Astrocyte (in vitro differentiated cells and primary cell): ENCODE results near the gene CCDC28B.

ENCODE experiments used
- EZH2 ChIP-seq: IDR thresholded peaks from 2 replicates; pipeline ENCODE4 v1.6.1; 2012; ENCODE audit warnings: mild to moderate bottlenecking, low read length, inconsistent platforms; ENCODE audit not compliant: insufficient read depth
- TF ChIP-seq, protein P1 (sequence below): IDR thresholded peaks from 2 replicates; pipeline ENCODE4 v1.5.1; 2011; ENCODE audit warnings: low read depth, mild to moderate bottlenecking, inconsistent platforms, low read length, moderate library complexity; ENCODE audit not compliant: insufficient read depth

GRCh38 chr1:32250893-32251716, 50.7 kb downstream of the CCDC28B start, which contains the start of gene LCK:
- TF ChIP-seq, protein P1, sequence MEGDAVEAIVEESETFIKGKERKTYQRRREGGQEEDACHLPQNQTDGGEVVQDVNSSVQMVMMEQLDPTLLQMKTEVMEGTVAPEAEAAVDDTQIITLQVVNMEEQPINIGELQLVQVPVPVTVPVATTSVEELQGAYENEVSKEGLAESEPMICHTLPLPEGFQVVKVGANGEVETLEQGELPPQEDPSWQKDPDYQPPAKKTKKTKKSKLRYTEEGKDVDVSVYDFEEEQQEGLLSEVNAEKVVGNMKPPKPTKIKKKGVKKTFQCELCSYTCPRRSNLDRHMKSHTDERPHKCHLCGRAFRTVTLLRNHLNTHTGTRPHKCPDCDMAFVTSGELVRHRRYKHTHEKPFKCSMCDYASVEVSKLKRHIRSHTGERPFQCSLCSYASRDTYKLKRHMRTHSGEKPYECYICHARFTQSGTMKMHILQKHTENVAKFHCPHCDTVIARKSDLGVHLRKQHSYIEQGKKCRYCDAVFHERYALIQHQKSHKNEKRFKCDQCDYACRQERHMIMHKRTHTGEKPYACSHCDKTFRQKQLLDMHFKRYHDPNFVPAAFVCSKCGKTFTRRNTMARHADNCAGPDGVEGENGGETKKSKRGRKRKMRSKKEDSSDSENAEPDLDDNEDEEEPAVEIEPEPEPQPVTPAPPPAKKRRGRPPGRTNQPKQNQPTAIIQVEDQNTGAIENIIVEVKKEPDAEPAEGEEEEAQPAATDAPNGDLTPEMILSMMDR, result no peak
- TF ChIP-seq EZH2, result no peak
